GM21390 (cell line): Measurements from ENCODE around the gene PCSK6.

Source experiments
- ATAC-seq: cut with Tn5 transposase; IDR thresholded peaks from one replicate; pipeline ENCODE4 v1.9.1; 2021; ENCODE audit not compliant: unreplicated experiment

The PCSK6 gene

GRCh38 chr15:101255615-101256241 is 233.8 kb downstream of the PCSK6 start:
- no peak for ATAC-seq

DNA sequence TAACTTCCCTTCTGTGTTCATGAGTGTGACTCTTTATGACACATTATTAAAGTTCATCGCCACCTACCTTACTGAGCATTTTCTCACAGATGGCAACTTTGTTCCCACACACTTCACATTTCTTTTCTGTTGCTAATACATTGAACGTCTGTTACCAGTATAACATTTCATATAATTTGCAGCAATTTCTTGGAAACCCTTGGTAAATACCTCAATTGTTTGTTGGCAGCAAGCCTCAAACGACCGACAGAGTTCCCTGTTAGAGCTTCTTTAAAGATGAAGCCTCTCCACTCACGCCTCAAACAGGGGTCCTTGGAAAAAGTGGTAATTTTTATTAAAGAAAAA is 234.5 kb downstream of the PCSK6 start:
- ATAC-seq: no peak

DNA sequence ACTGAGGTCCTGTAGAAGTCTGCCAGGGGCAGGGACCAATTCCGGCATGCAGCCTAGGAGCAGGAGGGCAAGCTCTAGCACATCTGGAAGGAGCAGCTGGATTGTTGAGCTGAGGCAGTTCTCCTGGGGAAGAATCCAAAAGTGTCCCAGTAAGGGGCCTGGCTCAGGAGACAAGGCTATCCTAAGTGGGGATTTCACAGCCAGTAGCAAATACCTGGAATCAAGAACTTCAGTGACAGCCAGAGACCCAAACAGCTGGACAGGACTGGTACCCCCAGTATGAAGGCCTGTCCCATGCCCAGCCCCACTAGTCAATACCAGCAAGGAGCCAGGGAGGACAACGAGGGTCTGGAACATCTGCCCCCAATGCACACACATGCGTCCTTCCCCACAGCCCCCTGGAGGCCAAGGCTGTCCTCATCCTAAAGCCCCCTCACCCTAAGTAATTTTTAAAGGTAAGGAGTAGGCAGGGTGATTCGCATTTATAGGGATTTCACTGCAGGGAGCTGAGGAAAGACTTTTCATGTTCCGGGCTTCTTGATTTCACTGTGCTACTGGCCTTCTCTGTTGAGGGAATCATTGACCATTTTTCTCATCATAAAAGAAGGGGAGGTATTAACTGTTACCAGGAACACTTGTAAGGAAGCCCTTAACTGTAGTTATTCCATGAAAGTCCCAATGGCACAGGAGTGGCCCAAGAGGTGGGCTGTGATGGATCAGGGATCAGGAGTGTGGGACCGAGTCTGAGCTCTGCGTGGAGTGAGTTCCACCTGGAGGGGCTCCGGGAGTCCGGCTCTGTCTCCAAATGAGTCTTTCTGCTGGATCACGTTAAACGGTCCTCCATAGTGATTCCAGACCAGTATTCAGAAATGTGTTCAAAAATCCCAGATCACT is 235.1 kb downstream of the PCSK6 start:
- ATAC-seq: no peak
